Astrocyte (in vitro differentiated cells and primary cell): ENCODE results near the gene DENND4C.

Experiments
- EZH2 ChIP-seq: IDR thresholded peaks from 2 replicates; pipeline ENCODE4 v1.6.1; 2012; ENCODE audit warnings: mild to moderate bottlenecking, low read length, inconsistent platforms; ENCODE audit not compliant: insufficient read depth
- TF ChIP-seq, protein P1 (sequence below): IDR thresholded peaks from 2 replicates; pipeline ENCODE4 v1.5.1; 2011; ENCODE audit warnings: low read depth, mild to moderate bottlenecking, inconsistent platforms, low read length, moderate library complexity; ENCODE audit not compliant: insufficient read depth

GRCh38 chr9:19209188-19209587 lies 21.3 kb upstream of the DENND4C start:
- TF ChIP-seq, protein P1, sequence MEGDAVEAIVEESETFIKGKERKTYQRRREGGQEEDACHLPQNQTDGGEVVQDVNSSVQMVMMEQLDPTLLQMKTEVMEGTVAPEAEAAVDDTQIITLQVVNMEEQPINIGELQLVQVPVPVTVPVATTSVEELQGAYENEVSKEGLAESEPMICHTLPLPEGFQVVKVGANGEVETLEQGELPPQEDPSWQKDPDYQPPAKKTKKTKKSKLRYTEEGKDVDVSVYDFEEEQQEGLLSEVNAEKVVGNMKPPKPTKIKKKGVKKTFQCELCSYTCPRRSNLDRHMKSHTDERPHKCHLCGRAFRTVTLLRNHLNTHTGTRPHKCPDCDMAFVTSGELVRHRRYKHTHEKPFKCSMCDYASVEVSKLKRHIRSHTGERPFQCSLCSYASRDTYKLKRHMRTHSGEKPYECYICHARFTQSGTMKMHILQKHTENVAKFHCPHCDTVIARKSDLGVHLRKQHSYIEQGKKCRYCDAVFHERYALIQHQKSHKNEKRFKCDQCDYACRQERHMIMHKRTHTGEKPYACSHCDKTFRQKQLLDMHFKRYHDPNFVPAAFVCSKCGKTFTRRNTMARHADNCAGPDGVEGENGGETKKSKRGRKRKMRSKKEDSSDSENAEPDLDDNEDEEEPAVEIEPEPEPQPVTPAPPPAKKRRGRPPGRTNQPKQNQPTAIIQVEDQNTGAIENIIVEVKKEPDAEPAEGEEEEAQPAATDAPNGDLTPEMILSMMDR: no peak
- no peak for TF ChIP-seq EZH2
